OCI-LY3 (cell line): ENCODE results near the gene DIAPH2.

Experiments used
- H2AFZ ChIP-seq: fragments of 200-600, 300-600 bp; shearing (Covaris generic); 2 replicates; pipeline ENCODE4 v1.6.0; 2014; ENCODE audit warnings: antibody characterized with exemption, low read depth, low read length
- H3K27ac ChIP-seq: fragments of 200-600, 300-600 bp; sonication (generic); 2 replicates; pipeline ENCODE4 v1.5.1; 2014; ENCODE audit warnings: mild to moderate bottlenecking, low read length, moderate library complexity, mixed read lengths
- H3K27me3 ChIP-seq: fragments of 200-600, 300-600 bp; sonication (generic); 2 replicates; pipeline ENCODE4 v1.6.1; 2014; ENCODE audit warnings: low read depth, low read length, mixed read lengths
- H3K36me3 ChIP-seq: fragments of 200-600, 300-600 bp; sonication (generic); replicated peaks from 2 replicates; pipeline ENCODE3; 2014; ENCODE audit warnings: low read depth, low read length, mixed read lengths
- H3K4me1 ChIP-seq: fragments of 300-600, 200-600 bp; sonication (generic); 2 replicates; pipeline ENCODE4 v1.6.1; 2014; ENCODE audit warnings: low read length, mixed read lengths
- H3K4me2 ChIP-seq: fragments of 200-600, 300-600 bp; sonication (generic); 2 replicates; pipeline ENCODE4 v1.6.1; 2014; ENCODE audit warnings: low read length, mixed read lengths
- H3K4me3 ChIP-seq: fragments of 300-600, 200-600 bp; sonication (generic); 2 replicates; pipeline ENCODE4 v1.5.1; 2014; ENCODE audit warnings: antibody characterized with exemption, mild to moderate bottlenecking, low read length, moderate library complexity
- H3K79me2 ChIP-seq: fragments of 300-600, 200-600 bp; shearing (Covaris generic); 2 replicates; pipeline ENCODE4 v1.6.1; 2014; ENCODE audit warnings: mild to moderate bottlenecking, low read length, mixed read lengths
- H3K9ac ChIP-seq: fragments of 300-600, 200-600 bp; shearing (Covaris generic); 2 replicates; pipeline ENCODE4 v1.6.0; 2014; ENCODE audit warnings: mild to moderate bottlenecking, low read length, moderate library complexity
- H3K9me3 ChIP-seq: fragments of 200-600, 300-600 bp; shearing (Covaris generic); 2 replicates; pipeline ENCODE4 v1.6.1; 2014; ENCODE audit warnings: low read length, mixed read lengths; ENCODE audit not compliant: insufficient read depth
- H4K20me1 ChIP-seq: fragments of 200-600, 300-600 bp; sonication (generic); 2 replicates; pipeline ENCODE4 v1.6.1; 2016; ENCODE audit warnings: low read length, mixed read lengths; ENCODE audit not compliant: insufficient read depth
- CTCF ChIP-seq: fragments of 200-600, 300-600 bp; sonication (generic); IDR thresholded peaks from 2 replicates; pipeline ENCODE4 v1.5.1; 2014; ENCODE audit warnings: antibody characterized with exemption, low read length, low read depth
- EZH2phosphoT487 ChIP-seq: fragments of 200-600 bp; shearing (Covaris generic); IDR thresholded peaks from 2 replicates; pipeline ENCODE4 v1.6.1; 2018; ENCODE audit warnings: antibody characterized with exemption, mixed run types, low read depth

Gene DIAPH2

GRCh38 chrX:96979766-96980165 lies 295.1 kb downstream of the DIAPH2 start:
- TF ChIP-seq EZH2phosphoT487 (no peak), CTCF (no peak)
- H3K27me3 ChIP-seq: no peaks in the 10 kb centered on the region

GRCh38 chrX:96982161-96982560 lies 297.5 kb downstream of the DIAPH2 start:
- no peaks in the 10 kb centered on the region for H3K4me1 ChIP-seq
- H3K79me2 ChIP-seq: no peaks in the 10 kb centered on the region
- no peaks in the 10 kb centered on the region for H4K20me1 ChIP-seq
- H2AFZ ChIP-seq: no peak overlapping the region
- no peak overlapping the region for H3K9ac ChIP-seq
- no peaks in the 10 kb centered on the region for H3K9me3 ChIP-seq
- H3K4me2 ChIP-seq: no peak overlapping the region
- no peaks in the 10 kb centered on the region for H3K36me3 ChIP-seq
- no peak overlapping the region for H3K27ac ChIP-seq
- H3K4me3 ChIP-seq: no peak overlapping the region
- TF ChIP-seq EZH2phosphoT487: no peak
- no peak for TF ChIP-seq CTCF
- no peaks in the 10 kb centered on the region for H3K27me3 ChIP-seq

More at GRCh38 chrX:96979766-96980165, 295.1 kb downstream of the DIAPH2 start:
- no peaks in the 10 kb centered on the region for H3K79me2 ChIP-seq
- H3K9me3 ChIP-seq: no peaks in the 10 kb centered on the region
- H3K9ac ChIP-seq: no peak overlapping the region
- no peak overlapping the region for H2AFZ ChIP-seq
- H4K20me1 ChIP-seq: no peaks in the 10 kb centered on the region
- H3K27ac ChIP-seq: no peak overlapping the region
- H3K4me1 ChIP-seq: no peaks in the 10 kb centered on the region
- no peak overlapping the region for H3K4me2 ChIP-seq
- no peaks in the 10 kb centered on the region for H3K36me3 ChIP-seq
- H3K4me3 ChIP-seq: no peak overlapping the region

- H3K9me3 ChIP-seq: no peaks in the 10 kb centered on the region
- H3K27ac ChIP-seq: no peak overlapping the region
- no peaks in the 10 kb centered on the region for H3K36me3 ChIP-seq
- no peak overlapping the region for H2AFZ ChIP-seq
- H3K4me3 ChIP-seq: no peak overlapping the region
- H4K20me1 ChIP-seq: no peaks in the 10 kb centered on the region
- no peaks in the 10 kb centered on the region for H3K79me2 ChIP-seq
- H3K27me3 ChIP-seq: no peaks in the 10 kb centered on the region
- no peak overlapping the region for H3K9ac ChIP-seq
- TF ChIP-seq EZH2phosphoT487 (no peak), CTCF (no peak)
- no peaks in the 10 kb centered on the region for H3K4me1 ChIP-seq
- no peak overlapping the region for H3K4me2 ChIP-seq
These were observed 299.9 kb downstream of the DIAPH2 start for GRCh38 chrX:96984538-96984937.

- H3K79me2 ChIP-seq: no peaks in the 10 kb centered on the region
- no peak overlapping the region for H3K27ac ChIP-seq
- no peaks in the 10 kb centered on the region for H3K4me1 ChIP-seq
- TF ChIP-seq CTCF: no peak
- no peak for TF ChIP-seq EZH2phosphoT487
- no peak overlapping the region for H3K9ac ChIP-seq
- no peaks in the 10 kb centered on the region for H4K20me1 ChIP-seq
- no peak overlapping the region for H2AFZ ChIP-seq
- H3K4me3 ChIP-seq: no peak overlapping the region
- no peaks in the 10 kb centered on the region for H3K27me3 ChIP-seq
- no peak overlapping the region for H3K4me2 ChIP-seq
- H3K9me3 ChIP-seq: no peaks in the 10 kb centered on the region
- no peaks in the 10 kb centered on the region for H3K36me3 ChIP-seq
These were observed 300.4 kb downstream of the DIAPH2 start for GRCh38 chrX:96985046-96985445.
